ENCODE measurements around the gene NACC2.

Gene NACC2

GRCh38 chr9:136092741-136093140 lies 2.3 kb downstream of the NACC2 start:
- no peak for DNase-seq (ENCODE audit: low read depth in 3 of 3)

GRCh38 chr9:136092353-136092650 lies 2.8 kb downstream of the NACC2 start:
- no peak for DNase-seq (ENCODE audit: low read depth in 3 of 3)

- DNase-seq (ENCODE audit: low read depth in 3 of 3), result no peak
These were observed 3.3 kb downstream of the NACC2 start for GRCh38 chr9:136091582-136092352.

GRCh38 chr9:136090768-136091581 lies 4.1 kb downstream of the NACC2 start:
- no peak for DNase-seq (ENCODE audit: low read depth in 3 of 3)

GRCh38 chr9:136090056-136090735 lies 4.9 kb downstream of the NACC2 start:
- DNase-seq (ENCODE audit: low read depth in 3 of 3), result no peak

- DNase-seq (ENCODE audit: low read depth in 3 of 3), result no peak
These were observed 5.4 kb downstream of the NACC2 start for GRCh38 chr9:136089697-136090045.

- no peak for DNase-seq (ENCODE audit: low read depth in 3 of 3)
These were observed 6.0 kb downstream of the NACC2 start for GRCh38 chr9:136088939-136089696.

- no peak for DNase-seq (ENCODE audit: low read depth in 3 of 3)
These were observed 6.6 kb downstream of the NACC2 start for GRCh38 chr9:136088481-136088938.

GRCh38 chr9:136087741-136088480 lies 7.2 kb downstream of the NACC2 start:
- DNase-seq (ENCODE audit: low read depth in 3 of 3), result no peak

GRCh38 chr9:136086951-136087740 lies 7.9 kb downstream of the NACC2 start:
- DNase-seq (ENCODE audit: low read depth in 3 of 3), result no peak

GRCh38 chr9:136086213-136086881 lies 8.7 kb downstream of the NACC2 start:
- DNase-seq (ENCODE audit: low read depth in 3 of 3), result no peak

GRCh38 chr9:136085815-136086212 lies 9.3 kb downstream of the NACC2 start:
- no peak for DNase-seq (ENCODE audit: low read depth in 3 of 3)

GRCh38 chr9:136084063-136084944 lies 10.8 kb downstream of the NACC2 start:
- no peak for DNase-seq (ENCODE audit: low read depth in 3 of 3)

- DNase-seq (ENCODE audit: low read depth in 3 of 3), result no peak
These were observed 11.5 kb downstream of the NACC2 start for GRCh38 chr9:136083558-136084062.

GRCh38 chr9:136082496-136083361 lies 12.4 kb downstream of the NACC2 start:
- DNase-seq (ENCODE audit: low read depth in 3 of 3), result no peak

GRCh38 chr9:136081826-136082495 lies 13.1 kb downstream of the NACC2 start:
- DNase-seq (ENCODE audit: low read depth in 3 of 3), result no peak
